ENCODE measurements around the gene RBM6. TPM values are rescaled to one million over a fixed set of nuclear protein-coding genes. Genes with fewer than 3 reads are reported as not detected.

The RBM6 gene
- 25.0 to 32.5 TPM (median 28.7 TPM) in 5 replicates for total RNA-seq (2022; extraction: Qiagen RNA extraction; ENCODE audit: low read depth)

DNA sequence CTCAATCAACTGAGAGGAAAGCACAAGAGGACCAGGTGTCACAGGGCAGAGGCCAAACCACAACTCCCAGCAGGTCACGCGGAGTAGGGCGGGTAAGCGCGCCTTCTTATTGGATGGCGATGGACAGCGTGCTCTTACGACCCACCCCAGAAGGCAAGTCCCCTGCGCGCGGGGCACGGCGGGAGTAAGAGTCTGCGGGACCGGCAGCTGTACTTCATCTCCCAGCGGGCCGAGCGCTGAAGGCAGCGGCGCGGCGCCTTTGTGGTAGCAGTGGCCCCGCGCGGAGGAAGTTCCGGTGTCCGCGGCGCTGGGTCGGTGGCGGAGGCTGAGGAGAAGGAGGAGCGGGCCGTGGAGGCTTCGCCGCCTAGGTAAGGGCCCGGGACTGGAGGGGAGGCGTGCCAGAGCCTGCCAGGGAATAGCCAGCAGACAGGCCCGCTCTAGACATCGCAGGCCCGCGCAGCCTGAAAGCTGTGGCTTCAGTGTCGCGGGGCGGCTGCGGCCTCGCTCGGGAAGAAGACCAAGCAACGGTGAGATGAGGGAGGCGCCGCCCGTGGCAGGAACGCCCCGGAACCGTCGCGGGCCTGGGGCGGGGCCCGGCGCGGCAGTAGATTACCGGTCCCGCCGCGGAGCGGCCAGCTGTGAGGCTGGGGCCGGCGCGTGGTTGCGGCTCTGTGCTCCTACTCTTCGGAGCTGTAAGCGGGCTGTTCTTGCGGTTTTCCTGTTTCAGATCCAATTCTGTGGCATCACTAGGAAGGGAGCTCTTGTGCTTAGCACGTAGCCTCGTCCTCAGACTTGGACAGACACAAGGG lies at the start of gene RBM6:
TSS of gene RBM6 (plus strand) at position 293 of the 809 bp plus-strand sequence. CDS start 22,492 bp downstream, outside the sequence.

DNA sequence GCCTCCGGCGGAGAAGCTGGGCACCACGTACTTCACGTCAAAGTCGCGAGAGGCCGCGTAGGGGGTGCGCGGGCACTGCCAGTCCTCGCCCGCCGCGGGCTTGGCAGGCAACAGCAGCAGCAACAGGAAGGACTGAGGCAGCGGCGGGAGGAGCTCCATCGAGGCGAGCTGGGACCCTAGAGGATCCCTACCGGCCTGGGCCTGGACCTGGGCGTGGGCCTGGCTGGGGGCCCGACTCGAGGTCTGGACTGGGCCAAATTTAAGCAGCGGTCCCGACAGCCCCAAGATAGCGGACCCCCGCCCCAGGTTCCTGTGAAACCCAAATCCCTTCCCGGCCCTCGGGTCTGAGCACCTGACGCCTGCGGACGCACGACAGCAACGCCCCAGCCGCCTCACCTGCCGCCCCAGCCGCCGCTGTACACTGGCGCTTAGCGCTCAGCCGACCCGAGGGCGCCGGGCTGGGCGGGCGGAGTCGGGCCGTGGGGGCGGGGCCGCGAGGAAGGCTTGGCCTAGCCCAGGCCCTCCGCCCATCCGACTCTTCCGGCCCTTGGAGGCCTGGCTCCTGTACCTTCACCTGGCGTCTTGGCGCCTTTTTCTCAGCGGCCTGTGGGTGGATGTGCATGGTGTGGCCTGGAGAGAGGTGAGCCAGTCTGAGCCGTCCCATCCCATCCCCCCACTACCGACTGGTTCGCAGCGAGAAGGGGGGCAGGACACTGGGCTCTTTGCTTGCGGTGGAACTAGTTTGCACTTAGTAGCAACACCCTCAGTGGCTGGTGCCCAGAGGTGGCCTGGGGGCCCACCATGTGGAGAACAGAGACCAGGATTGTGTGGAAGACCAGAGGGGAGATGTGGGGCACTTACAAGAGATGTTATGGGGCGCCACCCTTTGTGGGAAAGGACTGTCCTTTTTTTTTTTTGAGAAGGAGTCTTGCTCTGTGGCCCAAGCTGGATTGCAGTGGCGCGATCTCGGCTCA lies 36.2 kb upstream of the RBM6 start, which contains the start of gene MST1R:
TSS of gene MST1R (minus strand) at position 423 of the 974 bp plus-strand sequence. CDS start at position 159, 264 bp downstream.

DNA sequence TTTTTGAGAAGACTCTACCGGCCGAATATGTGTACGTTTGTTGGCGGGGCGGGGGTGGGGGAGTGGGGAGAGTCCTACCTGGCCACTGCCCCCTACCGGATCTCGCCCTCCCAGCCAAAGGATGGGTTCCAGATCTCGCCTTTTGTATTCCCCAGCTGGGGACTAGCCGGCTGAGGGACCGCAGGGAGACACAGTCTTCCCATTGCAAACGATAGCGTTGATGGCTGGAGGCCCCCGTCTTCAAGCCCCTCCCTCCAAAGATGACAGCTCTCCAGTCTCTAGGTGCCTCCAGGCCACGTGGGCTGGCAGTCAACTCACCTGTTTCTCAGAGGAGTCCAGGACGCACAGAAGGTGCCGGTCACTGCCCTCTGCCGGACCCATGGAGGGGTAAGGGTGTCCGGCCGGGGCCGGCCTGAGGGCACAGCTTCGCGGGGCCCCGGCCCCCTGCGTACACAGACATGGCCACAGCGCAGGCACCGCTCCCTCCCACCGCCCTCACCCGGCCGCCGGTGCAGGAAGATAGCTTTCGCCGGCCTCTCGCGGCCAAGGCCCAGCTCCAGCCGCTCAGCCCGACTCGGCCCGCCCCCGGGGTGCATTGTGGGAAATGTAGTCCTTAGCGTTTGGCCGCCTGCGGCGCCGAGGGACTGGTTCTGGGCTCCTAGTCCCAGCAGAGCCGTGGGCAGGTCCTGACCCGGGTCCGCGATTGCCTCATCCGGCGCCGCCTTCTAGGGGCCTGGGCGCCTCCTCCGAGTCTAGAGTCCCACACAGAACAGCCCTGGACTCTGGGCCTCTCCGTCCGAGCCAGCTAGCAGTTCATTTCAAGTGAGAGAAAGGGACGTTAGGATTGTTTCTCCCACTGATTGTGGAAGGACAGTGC lies 10.4 kb upstream of the RBM6 start, which contains the start of gene MON1A:
TSS of gene MON1A (minus strand) at position 521 of the 877 bp plus-strand sequence. CDS start 16,465 bp downstream, outside the sequence.

DNA sequence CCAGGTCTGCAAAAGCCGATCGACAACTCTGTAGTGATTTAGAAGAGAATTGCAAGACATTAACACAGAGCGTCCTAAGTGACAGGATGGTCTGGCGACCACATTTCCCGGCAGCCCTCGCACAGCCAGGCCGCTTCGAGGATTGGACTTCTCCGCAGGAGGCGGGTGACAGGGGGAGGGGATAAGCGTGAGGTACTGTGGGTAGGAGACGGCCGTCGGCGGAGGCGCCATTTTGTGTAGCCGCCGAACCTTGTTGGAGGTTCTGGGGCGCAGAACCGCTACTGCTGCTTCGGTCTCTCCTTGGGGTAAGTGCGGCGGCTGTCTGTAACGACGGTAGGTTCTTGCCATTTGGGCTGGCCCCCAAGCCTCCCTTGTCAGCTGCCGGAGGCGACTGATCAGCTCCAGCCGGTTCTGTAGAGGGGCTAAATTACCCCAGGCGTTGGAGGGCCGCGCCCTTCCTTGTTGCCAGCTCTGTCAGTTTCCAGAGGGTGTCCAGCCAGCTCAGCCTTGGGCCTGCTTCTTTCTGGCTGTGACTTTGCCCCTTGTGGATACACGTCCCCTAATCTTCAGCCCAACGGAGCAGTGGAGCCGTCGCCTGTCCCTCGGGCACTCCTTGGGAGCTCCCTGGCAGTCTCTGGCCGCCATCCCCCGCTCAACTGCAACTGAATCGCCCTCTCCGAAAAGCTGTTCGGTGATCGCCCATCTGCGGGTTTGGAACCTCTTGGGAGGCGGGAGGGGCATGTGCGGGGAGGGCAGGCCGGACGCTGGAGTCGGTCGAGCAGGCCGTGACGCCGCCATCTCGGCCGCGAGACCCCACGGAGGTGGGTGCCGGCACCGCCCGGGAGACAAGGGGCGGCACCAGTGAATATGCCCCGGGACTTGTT lies 149.0 kb downstream of the RBM6 start, which contains the start of gene RBM5:
TSS of gene RBM5 (plus strand) at position 195 of the 884 bp plus-strand sequence. CDS start 1,516 bp downstream, outside the sequence.

Other genes starting within 250 kb of the RBM6 start
- gene AMIGO3, start 220.5 kb upstream of the RBM6 start, total RNA-seq (2022; extraction: Qiagen RNA extraction; ENCODE audit: low read depth) = 0.18 to 1.1 TPM (median 0.66 TPM) in 4 of 5 replicates, not detected in the other
- gene GMPPB, start 216.2 kb upstream of the RBM6 start, total RNA-seq (2022; extraction: Qiagen RNA extraction; ENCODE audit: low read depth) = 11.8 to 21.7 TPM (median 19.3 TPM) in 5 replicates
- gene IP6K1, start 153.6 kb upstream of the RBM6 start, total RNA-seq (2022; extraction: Qiagen RNA extraction; ENCODE audit: low read depth) = 13.7 to 26.5 TPM (median 21.9 TPM) in 5 replicates
- 0.13 to 0.35 TPM (median 0.23 TPM) in 5 replicates for gene CDHR4, start 140.3 kb upstream of the RBM6 start, total RNA-seq (2022; extraction: Qiagen RNA extraction; ENCODE audit: low read depth)
- 1.1 to 3.0 TPM (median 2.3 TPM) in 5 replicates for gene INKA1, start 136.9 kb upstream of the RBM6 start, total RNA-seq (2022; extraction: Qiagen RNA extraction; ENCODE audit: low read depth)
- 0.47 to 1.1 TPM (median 0.54 TPM) in 5 replicates for gene UBA7, start 126.2 kb upstream of the RBM6 start, total RNA-seq (2022; extraction: Qiagen RNA extraction; ENCODE audit: low read depth)
- 10.9 to 14.9 TPM (median 13.2 TPM) in 5 replicates for gene TRAIP, start 83.6 kb upstream of the RBM6 start, total RNA-seq (2022; extraction: Qiagen RNA extraction; ENCODE audit: low read depth)
- gene CAMKV, start 70.2 kb upstream of the RBM6 start, total RNA-seq (2022; extraction: Qiagen RNA extraction; ENCODE audit: low read depth) = 0.26 to 0.77 TPM (median 0.45 TPM) in 5 replicates
- gene MST1R, start 36.3 kb upstream of the RBM6 start, total RNA-seq (2022; extraction: Qiagen RNA extraction; ENCODE audit: low read depth) = 6.0 to 9.9 TPM (median 7.4 TPM) in 5 replicates
- gene MON1A, start 10.3 kb upstream of the RBM6 start, total RNA-seq (2022; extraction: Qiagen RNA extraction; ENCODE audit: low read depth) = 4.2 to 9.1 TPM (median 8.5 TPM) in 5 replicates
- 30.4 to 44.1 TPM (median 37.3 TPM) in 5 replicates for gene RBM5, start 148.8 kb downstream of the RBM6 start, total RNA-seq (2022; extraction: Qiagen RNA extraction; ENCODE audit: low read depth)
- 8.6 to 16.4 TPM (median 14.0 TPM) in 5 replicates for gene SEMA3F, start 215.2 kb downstream of the RBM6 start, total RNA-seq (2022; extraction: Qiagen RNA extraction; ENCODE audit: low read depth)